GM21423 (cell line): Measurements from ENCODE around the gene CAMTA1.
"Not testable (repeated sequence)": the region's sequence is repeated elsewhere in the genome, so short reads cannot be mapped to it uniquely, and the experiment has no call there.

ENCODE experiments used
- ATAC-seq: cut with Tn5 transposase; IDR thresholded peaks from one replicate; pipeline ENCODE4 v1.9.1; 2021; ENCODE audit warnings: mild to moderate bottlenecking, moderate library complexity; ENCODE audit not compliant: unreplicated experiment

CAMTA1 gene

DNA sequence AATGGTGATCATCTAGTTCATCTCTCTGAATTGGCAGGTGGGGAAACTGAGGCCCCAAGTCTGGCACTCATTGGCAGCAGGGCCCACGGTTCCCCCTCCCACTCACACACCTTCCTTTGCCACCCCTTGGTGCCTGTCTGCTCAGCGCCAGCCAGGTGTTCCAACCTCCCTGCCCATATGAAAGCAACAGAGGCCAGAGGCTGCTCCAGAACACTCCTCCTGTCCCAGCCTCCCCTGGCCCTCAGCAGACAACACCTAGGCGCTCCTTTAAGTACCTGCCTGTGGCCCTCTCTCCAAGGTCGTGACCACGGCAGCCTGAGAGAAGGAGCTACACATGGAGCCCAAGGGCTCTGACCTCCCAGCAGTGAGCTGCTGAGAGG, 623.5 kb downstream of the CAMTA1 start:
- ATAC-seq, result no peak

- ATAC-seq, result no peak
Measured at GRCh38 chr1:7409278-7409677, 624.0 kb downstream of the CAMTA1 start.

GRCh38 chr1:7410156-7410555, 624.9 kb downstream of the CAMTA1 start:
- ATAC-seq, result no peak

DNA sequence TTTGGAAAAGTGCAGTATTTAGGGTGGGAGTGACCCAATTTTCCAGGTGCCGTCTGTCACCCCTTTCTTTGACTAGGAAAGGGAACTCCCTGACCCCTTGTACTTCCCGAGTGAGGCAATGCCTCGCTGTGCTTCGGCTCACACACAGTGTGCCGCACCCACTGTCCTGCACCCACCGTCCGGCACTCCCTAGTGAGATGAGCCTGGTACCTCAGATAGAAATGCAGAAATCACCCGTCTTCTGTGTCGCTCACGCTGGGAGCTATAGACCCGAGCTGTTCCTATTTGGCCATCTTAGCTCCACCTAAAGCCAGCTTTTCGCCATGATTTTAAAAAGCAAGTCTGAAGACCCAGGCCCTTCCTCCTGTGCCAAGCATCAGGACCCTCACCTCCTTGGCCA, 632.4 kb downstream of the CAMTA1 start:
- not testable (repeated sequence) for ATAC-seq

DNA sequence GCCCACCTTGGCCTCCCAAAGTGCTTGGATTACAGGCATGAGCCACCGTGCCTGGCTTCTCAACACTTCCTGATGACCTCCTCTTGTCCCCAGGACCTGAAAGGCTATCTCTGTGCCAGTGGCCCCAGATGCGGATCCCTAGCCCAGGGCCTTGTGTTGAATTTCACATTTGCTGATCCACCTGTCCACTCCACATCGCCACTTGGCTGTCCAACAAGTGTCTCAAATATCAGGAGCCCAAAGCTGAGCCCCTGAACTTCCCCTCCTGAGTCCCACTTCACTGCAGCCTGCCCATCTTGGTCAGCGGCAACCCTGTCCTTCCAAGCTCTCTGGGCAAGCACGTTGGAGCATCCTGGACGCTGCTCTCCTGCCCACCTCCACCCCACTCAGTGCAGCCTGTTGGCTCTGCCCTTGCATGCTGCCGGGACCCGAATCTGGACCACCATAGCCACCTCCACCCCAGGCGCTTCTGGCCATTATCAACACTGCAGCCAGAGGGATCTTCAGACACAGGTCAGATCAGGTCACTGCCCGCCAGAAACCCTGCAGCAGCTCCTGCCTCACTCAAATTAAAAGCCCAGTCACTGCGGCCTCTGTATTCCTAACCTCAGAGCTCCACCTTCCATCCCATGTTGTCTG, 633.3 kb downstream of the CAMTA1 start:
- no peak for ATAC-seq

- ATAC-seq, result no peak
Measured at GRCh38 chr1:7420098-7420445, 634.8 kb downstream of the CAMTA1 start.

GRCh38 chr1:7420470-7421100, 635.3 kb downstream of the CAMTA1 start:
- no peak for ATAC-seq

- no peak for ATAC-seq
Measured at GRCh38 chr1:7421471-7422075, 636.3 kb downstream of the CAMTA1 start.

DNA sequence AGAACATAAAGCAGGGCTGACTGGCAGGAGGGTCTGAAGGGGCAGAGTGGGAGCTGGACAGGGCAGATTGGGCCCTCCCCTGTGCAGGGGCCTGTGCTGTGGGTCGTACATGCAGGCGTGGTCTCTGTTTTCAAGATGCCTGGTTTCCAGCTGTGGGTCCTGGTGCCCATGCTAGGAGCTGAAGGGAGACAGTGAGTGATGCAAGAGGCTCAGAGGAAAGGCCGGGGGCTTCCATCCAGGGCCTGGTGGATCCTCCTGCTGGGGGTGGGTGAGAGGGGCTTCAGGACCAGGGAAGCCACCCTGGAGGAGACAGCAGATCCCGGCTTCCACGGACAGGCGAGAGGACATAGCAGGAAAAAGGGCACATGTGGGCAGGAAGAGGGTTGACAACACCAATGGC, 636.8 kb downstream of the CAMTA1 start:
- no peak for ATAC-seq

GRCh38 chr1:7422561-7422960, 637.3 kb downstream of the CAMTA1 start:
- ATAC-seq, result no peak

GRCh38 chr1:7422966-7423365, 637.7 kb downstream of the CAMTA1 start:
- no peak for ATAC-seq

GRCh38 chr1:7424352-7424890, 639.2 kb downstream of the CAMTA1 start:
- ATAC-seq, result no peak

GRCh38 chr1:7425229-7425628, 640.0 kb downstream of the CAMTA1 start:
- no peak for ATAC-seq

DNA sequence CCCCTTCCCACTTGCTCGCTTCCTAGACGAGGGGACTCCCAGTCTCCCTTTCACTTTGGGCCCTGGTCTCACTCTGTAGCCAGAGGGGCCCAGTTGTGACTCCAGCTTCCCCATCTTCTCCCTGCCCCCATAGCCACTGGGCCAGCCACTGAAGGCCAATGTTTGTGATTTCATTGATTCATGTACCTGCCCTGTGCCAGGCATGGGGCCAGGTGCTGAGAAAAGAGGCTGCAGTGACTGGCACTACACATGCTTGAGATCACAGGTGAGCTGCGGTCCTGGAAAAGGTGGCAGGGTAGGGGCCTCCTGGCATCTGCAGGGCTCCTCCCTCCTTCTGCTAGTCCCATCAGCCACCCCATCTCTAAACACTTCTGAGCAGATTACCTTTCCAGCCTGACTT, 640.5 kb downstream of the CAMTA1 start:
- no peak for ATAC-seq

- no peak for ATAC-seq
Measured at GRCh38 chr1:7426780-7427604, 641.7 kb downstream of the CAMTA1 start.

DNA sequence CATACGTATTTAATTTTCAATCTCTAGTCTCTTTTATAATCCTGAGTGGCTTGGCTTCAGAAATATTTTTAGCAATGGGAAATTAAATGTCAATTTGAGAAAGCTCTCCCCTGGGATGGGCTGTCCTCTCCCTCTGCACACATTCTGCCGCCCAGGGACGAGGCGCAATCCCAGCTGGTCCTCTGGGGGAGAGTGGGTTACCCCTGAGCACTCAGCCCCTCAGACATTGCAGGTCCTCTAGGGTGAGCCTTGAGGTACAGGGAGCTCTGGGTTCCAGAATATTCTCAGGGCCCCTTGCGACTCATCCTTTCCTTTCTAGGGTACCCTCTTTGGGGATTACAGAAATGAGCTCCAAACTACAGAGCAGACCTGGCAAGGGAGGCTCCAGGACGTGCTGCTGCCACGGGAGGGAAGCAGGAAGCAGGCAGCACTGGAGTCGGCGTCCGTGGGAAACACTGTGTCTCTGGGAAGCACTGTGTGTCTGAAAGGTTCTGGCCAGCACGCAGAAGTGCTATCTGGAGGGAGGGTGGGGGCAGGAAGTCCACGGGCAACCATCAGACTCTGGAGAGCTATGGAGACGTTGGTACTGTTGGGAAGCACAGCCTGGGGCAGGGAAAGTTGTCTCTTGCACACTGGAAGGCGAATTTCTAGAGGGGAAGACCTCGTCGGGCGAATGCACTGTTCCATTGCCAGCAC, 642.5 kb downstream of the CAMTA1 start:
- ATAC-seq, result no peak

DNA sequence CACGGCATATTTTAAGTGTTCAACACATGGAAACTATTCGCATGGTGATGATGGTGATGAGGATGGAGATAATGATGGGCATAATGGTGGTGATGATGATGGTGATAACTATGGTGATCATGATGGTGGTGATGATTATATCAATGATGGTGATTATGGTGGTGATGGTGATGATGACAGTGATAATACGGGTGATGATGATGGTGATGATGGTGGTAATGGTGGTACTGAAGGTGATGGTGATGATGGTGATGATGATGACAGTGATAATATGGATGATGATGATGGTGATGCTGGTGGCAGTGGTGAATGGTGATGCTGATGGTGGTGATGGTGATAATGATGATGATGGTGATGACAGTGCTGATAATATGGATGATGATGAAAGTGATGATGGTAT, 644.0 kb downstream of the CAMTA1 start:
- no peak for ATAC-seq

- ATAC-seq, result no peak
Measured at GRCh38 chr1:7430047-7430608, 644.9 kb downstream of the CAMTA1 start.

- no peak for ATAC-seq
Measured at GRCh38 chr1:7430691-7431090, 645.4 kb downstream of the CAMTA1 start.

- no peak for ATAC-seq
Measured at GRCh38 chr1:7432102-7432899, 647.0 kb downstream of the CAMTA1 start.
